GM23338 (cell line): ENCODE data around the gene RAD51B. TPM values are rescaled to one million over a fixed set of nuclear protein-coding genes. Genes with fewer than 3 reads are reported as not detected.

Experiments
- ATAC-seq: fragments of 200-7000 bp; cut with Tn5 transposase; 3 replicates; pipeline ENCODE4 v1.9.1; 2020
- DNase-seq: peaks from one replicate; pipeline ENCODE4 v3.0.0-alpha.2; 2015; ENCODE audit warnings: low spot score
- H2AFZ ChIP-seq: fragments of 200-600 bp; sonication (generic); 2 replicates; pipeline ENCODE4 v1.8.0; 2016; ENCODE audit warnings: antibody characterized with exemption, mild to moderate bottlenecking, moderate library complexity
- H3F3A ChIP-seq: fragments of 200-600 bp; sonication (generic); replicated peaks from 2 replicates; pipeline ENCODE4 v1.8.0; 2017; ENCODE audit warnings: antibody characterized with exemption, mixed run types, low read depth
- H3K27ac ChIP-seq: fragments of 200-600 bp; sonication (generic); 2 replicates; pipeline ENCODE4 v1.6.1; 2016; ENCODE audit warnings: low read depth
- H3K27me3 ChIP-seq: fragments of 200-600 bp; sonication (generic); 2 replicates; pipeline ENCODE4 v1.8.0; 2016; ENCODE audit warnings: mild to moderate bottlenecking, mixed run types, moderate library complexity; ENCODE audit not compliant: insufficient read depth
- H3K36me3 ChIP-seq: fragments of 200-600 bp; sonication (generic); 2 replicates; pipeline ENCODE4 v1.8.0; 2016; ENCODE audit warnings: mild to moderate bottlenecking; ENCODE audit not compliant: insufficient read depth
- H3K4me1 ChIP-seq: fragments of 200-600 bp; sonication (generic); 2 replicates; pipeline ENCODE4 v1.8.0; 2016; ENCODE audit warnings: mild to moderate bottlenecking, moderate library complexity; ENCODE audit not compliant: insufficient read depth
- H3K4me2 ChIP-seq: fragments of 200-600 bp; sonication (generic); 2 replicates; pipeline ENCODE4 v1.7.1; 2017; ENCODE audit warnings: mixed run types
- H3K4me3 ChIP-seq: fragments of 200-600 bp; sonication (generic); 2 replicates; pipeline ENCODE4 v1.6.1; 2016; ENCODE audit warnings: mixed run types
- H3K79me2 ChIP-seq: fragments of 200-600 bp; sonication (generic); replicated peaks from 2 replicates; pipeline ENCODE4 v1.8.0; 2017; ENCODE audit warnings: mild to moderate bottlenecking; ENCODE audit not compliant: insufficient read depth
- H3K9me2 ChIP-seq: fragments of 200-600 bp; sonication (generic); 2 replicates; pipeline ENCODE4 v1.8.0; 2017; ENCODE audit not compliant: insufficient read depth
- H4K20me1 ChIP-seq: fragments of 200-600 bp; sonication (generic); replicated peaks from 2 replicates; pipeline ENCODE4 v1.8.0; 2017; ENCODE audit warnings: mild to moderate bottlenecking; ENCODE audit not compliant: insufficient read depth
- H3K27ac Mint-ChIP-seq: 2 replicates; pipeline ENCODE4 v1.8.0; 2020; ENCODE audit warnings: inconsistent platforms, mild to moderate bottlenecking, moderate library complexity, mixed read lengths
- H3K27me3 Mint-ChIP-seq: 3 replicates; pipeline ENCODE4 v1.8.0; 2022; ENCODE audit warnings: low read depth, mild to moderate bottlenecking, moderate library complexity, mixed read lengths, inconsistent platforms; ENCODE audit not compliant: insufficient read depth, poor library complexity
- H3K36me3 Mint-ChIP-seq: 3 replicates; pipeline ENCODE4 v1.8.0; 2021; ENCODE audit warnings: low read depth, mild to moderate bottlenecking, inconsistent platforms, moderate library complexity, mixed read lengths
- H3K4me1 Mint-ChIP-seq: 3 replicates; pipeline ENCODE4 v1.8.0; 2020; ENCODE audit warnings: mild to moderate bottlenecking, inconsistent platforms, mixed read lengths
- H3K4me3 Mint-ChIP-seq: 3 replicates; pipeline ENCODE4 v1.8.0; 2021; ENCODE audit warnings: moderate library complexity, mild to moderate bottlenecking, inconsistent platforms, mixed read lengths
- H3K9me3 Mint-ChIP-seq: 3 replicates; pipeline ENCODE4 v1.8.0; 2020; ENCODE audit warnings: moderate library complexity, mild to moderate bottlenecking, inconsistent platforms, mixed read lengths
- CREB1 ChIP-seq: fragments of 250-450 bp; sonication (Bioruptor Pico); IDR thresholded peaks from 2 replicates; pipeline ENCODE4 v1.5.0; 2020; ENCODE audit warnings: low read depth, mild to moderate bottlenecking, moderate library complexity
- EZH2 ChIP-seq: fragments of 200-600 bp; sonication (generic); IDR thresholded peaks from one replicate; pipeline ENCODE4 v1.8.0; 2017; ENCODE audit warnings: antibody characterized with exemption, mild to moderate bottlenecking, low read depth; ENCODE audit not compliant: unreplicated experiment
- JUNB ChIP-seq: IDR thresholded peaks from one replicate; pipeline ENCODE4 v1.6.1; 2016; ENCODE audit warnings: antibody characterized with exemption; ENCODE audit not compliant: unreplicated experiment
- NANOG ChIP-seq: IDR thresholded peaks from 2 replicates; pipeline ENCODE4 v1.6.1; 2016; ENCODE audit warnings: antibody characterized with exemption, borderline replicate concordance
- POLR2AphosphoS5 ChIP-seq: IDR thresholded peaks from 2 replicates; pipeline ENCODE4 v1.6.1; 2016; ENCODE audit warnings: antibody characterized with exemption, low read depth
- STAT1 ChIP-seq: IDR thresholded peaks from one replicate; pipeline ENCODE4 v1.6.1; 2016; ENCODE audit warnings: antibody characterized with exemption; ENCODE audit not compliant: unreplicated experiment
- ZNF114 ChIP-seq: fragments of 250-450 bp; sonication (Bioruptor Pico); IDR thresholded peaks from 2 replicates; pipeline ENCODE4 v1.5.0; 2020; ENCODE audit warnings: mild to moderate bottlenecking, moderate library complexity
- ZNF331 ChIP-seq: fragments of 250-450 bp; sonication (Bioruptor Pico); IDR thresholded peaks from 2 replicates; pipeline ENCODE4 v1.5.0; 2020; ENCODE audit warnings: low read depth, mild to moderate bottlenecking, moderate library complexity
- polyA plus RNA-seq: library from polyadenylated mRNA; unstranded; fragments of >200 nt; fragmentation: Nextera tagmentation; extraction: Ambion mirVana; gene quantifications from 2 replicates; pipeline ENCODE4 v1.2.1, GENCODE V29; 2016
- total RNA-seq: library from RNA; depleted of rRNA; stranded (reverse); fragments of >200 nt; shearing (Covaris generic); gene quantifications from 2 replicates; pipeline ENCODE4 v1.2.3, GENCODE V29; 2014
- TF ChIP-seq, protein P1 (sequence below), 2 experiments: fragments of 200-600 bp in 1 of 2; sonication (generic) in 1 of 2; conservative IDR thresholded peaks; 2 replicates each; pipeline versions ENCODE4 v1.5.1 to v1.6.1; 2016 to 2017; ENCODE audit warnings: antibody characterized with exemption in 2 of 2, low read depth in 2 of 2, mild to moderate bottlenecking in 2 of 2, moderate library complexity in 1 of 2
- TF ChIP-seq, protein P2 (sequence below): IDR thresholded peaks from one replicate; pipeline ENCODE4 v1.6.1; 2018; ENCODE audit warnings: antibody characterized with exemption; ENCODE audit not compliant: unreplicated experiment
- TF ChIP-seq, protein P3 (sequence below): IDR thresholded peaks from 2 replicates; pipeline ENCODE4 v1.6.1; 2016; ENCODE audit warnings: antibody characterized with exemption
- TF ChIP-seq, protein P4 (sequence below): fragments of 250-450 bp; sonication (Bioruptor Pico); IDR thresholded peaks from 2 replicates; pipeline ENCODE4 v1.5.0; 2020; ENCODE audit warnings: mild to moderate bottlenecking, moderate library complexity

RAD51B gene
- total and polyA plus RNA-seq, 2 experiments from 2014 or later, result 15.7 to 29.1 TPM

DNA sequence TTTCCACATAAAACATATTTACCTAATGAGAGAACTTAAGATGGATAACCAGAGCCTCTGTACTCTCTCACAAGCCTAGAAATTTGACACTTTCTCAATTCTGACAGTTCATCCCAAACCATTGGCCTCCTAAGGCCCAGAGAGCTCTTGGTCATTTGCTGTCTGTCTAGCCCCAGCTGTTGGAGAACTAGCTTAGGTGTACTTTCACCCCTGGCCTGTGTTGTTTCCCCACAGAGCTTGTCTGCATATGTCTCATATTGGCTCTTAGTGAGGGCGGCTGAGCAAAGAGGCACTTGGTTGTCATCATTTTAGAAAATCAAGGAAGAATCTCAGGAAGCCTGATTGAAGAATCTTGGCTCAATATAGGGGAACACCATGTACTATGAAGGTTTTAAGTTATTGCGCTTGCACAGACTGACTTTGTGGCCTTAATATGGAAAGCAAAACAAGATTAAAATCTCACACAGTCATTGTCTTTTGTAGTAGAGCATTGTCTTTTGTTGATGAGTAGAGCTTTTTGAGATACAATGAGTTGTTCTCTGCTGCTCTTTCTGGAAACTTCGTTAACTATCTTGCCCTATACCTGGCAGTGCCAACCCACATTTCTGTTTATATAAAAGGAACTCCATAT lies 324.6 kb downstream of the RAD51B start:
- H3K36me3 Mint-ChIP-seq, result peaks cover 12% of the 10 kb centered on the region; the same call in 2 of the 3 replicates
- Histone ChIP-seq H2AFZ (no peak overlapping the region), H3K4me3 (no peak overlapping the region), H3K9me2 (no peaks in the 10 kb centered on the region), H3K27me3 (no peaks in the 10 kb centered on the region), H3K4me1 (no peaks in the 10 kb centered on the region), H3K36me3 (no peaks in the 10 kb centered on the region), H3K79me2 (no peaks in the 10 kb centered on the region), H4K20me1 (no peaks in the 10 kb centered on the region), H3K27ac (no peak overlapping the region; the same call in 1 of the 2 replicates), H3K4me2 (no peak overlapping the region), H3F3A (no peaks in the 10 kb centered on the region)
- H3K4me3 Mint-ChIP-seq, result no peak overlapping the region
- ATAC-seq, result no peak
- peaks cover 2% of the 10 kb centered on the region for H3K27me3 Mint-ChIP-seq
- no peak for DNase-seq
- TF ChIP-seq, protein P1, sequence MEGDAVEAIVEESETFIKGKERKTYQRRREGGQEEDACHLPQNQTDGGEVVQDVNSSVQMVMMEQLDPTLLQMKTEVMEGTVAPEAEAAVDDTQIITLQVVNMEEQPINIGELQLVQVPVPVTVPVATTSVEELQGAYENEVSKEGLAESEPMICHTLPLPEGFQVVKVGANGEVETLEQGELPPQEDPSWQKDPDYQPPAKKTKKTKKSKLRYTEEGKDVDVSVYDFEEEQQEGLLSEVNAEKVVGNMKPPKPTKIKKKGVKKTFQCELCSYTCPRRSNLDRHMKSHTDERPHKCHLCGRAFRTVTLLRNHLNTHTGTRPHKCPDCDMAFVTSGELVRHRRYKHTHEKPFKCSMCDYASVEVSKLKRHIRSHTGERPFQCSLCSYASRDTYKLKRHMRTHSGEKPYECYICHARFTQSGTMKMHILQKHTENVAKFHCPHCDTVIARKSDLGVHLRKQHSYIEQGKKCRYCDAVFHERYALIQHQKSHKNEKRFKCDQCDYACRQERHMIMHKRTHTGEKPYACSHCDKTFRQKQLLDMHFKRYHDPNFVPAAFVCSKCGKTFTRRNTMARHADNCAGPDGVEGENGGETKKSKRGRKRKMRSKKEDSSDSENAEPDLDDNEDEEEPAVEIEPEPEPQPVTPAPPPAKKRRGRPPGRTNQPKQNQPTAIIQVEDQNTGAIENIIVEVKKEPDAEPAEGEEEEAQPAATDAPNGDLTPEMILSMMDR (conservative IDR thresholded peaks at IDR 0.05; ENCODE audit: low read depth in 2 of 2), result no peak
- TF ChIP-seq JUNB (no peak), NANOG (no peak), POLR2AphosphoS5 (no peak), EZH2 (no peak), STAT1 (no peak), ZNF114 (CRISPR knock-in tag) (no peak), ZNF331 (CRISPR knock-in tag) (no peak), CREB1 (CRISPR knock-in tag) (no peak)
- TF ChIP-seq, protein P2, sequence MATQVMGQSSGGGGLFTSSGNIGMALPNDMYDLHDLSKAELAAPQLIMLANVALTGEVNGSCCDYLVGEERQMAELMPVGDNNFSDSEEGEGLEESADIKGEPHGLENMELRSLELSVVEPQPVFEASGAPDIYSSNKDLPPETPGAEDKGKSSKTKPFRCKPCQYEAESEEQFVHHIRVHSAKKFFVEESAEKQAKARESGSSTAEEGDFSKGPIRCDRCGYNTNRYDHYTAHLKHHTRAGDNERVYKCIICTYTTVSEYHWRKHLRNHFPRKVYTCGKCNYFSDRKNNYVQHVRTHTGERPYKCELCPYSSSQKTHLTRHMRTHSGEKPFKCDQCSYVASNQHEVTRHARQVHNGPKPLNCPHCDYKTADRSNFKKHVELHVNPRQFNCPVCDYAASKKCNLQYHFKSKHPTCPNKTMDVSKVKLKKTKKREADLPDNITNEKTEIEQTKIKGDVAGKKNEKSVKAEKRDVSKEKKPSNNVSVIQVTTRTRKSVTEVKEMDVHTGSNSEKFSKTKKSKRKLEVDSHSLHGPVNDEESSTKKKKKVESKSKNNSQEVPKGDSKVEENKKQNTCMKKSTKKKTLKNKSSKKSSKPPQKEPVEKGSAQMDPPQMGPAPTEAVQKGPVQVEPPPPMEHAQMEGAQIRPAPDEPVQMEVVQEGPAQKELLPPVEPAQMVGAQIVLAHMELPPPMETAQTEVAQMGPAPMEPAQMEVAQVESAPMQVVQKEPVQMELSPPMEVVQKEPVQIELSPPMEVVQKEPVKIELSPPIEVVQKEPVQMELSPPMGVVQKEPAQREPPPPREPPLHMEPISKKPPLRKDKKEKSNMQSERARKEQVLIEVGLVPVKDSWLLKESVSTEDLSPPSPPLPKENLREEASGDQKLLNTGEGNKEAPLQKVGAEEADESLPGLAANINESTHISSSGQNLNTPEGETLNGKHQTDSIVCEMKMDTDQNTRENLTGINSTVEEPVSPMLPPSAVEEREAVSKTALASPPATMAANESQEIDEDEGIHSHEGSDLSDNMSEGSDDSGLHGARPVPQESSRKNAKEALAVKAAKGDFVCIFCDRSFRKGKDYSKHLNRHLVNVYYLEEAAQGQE, result no peak
- TF ChIP-seq, protein P3, sequence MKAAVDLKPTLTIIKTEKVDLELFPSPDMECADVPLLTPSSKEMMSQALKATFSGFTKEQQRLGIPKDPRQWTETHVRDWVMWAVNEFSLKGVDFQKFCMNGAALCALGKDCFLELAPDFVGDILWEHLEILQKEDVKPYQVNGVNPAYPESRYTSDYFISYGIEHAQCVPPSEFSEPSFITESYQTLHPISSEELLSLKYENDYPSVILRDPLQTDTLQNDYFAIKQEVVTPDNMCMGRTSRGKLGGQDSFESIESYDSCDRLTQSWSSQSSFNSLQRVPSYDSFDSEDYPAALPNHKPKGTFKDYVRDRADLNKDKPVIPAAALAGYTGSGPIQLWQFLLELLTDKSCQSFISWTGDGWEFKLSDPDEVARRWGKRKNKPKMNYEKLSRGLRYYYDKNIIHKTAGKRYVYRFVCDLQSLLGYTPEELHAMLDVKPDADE, result no peak
- TF ChIP-seq, protein P4, sequence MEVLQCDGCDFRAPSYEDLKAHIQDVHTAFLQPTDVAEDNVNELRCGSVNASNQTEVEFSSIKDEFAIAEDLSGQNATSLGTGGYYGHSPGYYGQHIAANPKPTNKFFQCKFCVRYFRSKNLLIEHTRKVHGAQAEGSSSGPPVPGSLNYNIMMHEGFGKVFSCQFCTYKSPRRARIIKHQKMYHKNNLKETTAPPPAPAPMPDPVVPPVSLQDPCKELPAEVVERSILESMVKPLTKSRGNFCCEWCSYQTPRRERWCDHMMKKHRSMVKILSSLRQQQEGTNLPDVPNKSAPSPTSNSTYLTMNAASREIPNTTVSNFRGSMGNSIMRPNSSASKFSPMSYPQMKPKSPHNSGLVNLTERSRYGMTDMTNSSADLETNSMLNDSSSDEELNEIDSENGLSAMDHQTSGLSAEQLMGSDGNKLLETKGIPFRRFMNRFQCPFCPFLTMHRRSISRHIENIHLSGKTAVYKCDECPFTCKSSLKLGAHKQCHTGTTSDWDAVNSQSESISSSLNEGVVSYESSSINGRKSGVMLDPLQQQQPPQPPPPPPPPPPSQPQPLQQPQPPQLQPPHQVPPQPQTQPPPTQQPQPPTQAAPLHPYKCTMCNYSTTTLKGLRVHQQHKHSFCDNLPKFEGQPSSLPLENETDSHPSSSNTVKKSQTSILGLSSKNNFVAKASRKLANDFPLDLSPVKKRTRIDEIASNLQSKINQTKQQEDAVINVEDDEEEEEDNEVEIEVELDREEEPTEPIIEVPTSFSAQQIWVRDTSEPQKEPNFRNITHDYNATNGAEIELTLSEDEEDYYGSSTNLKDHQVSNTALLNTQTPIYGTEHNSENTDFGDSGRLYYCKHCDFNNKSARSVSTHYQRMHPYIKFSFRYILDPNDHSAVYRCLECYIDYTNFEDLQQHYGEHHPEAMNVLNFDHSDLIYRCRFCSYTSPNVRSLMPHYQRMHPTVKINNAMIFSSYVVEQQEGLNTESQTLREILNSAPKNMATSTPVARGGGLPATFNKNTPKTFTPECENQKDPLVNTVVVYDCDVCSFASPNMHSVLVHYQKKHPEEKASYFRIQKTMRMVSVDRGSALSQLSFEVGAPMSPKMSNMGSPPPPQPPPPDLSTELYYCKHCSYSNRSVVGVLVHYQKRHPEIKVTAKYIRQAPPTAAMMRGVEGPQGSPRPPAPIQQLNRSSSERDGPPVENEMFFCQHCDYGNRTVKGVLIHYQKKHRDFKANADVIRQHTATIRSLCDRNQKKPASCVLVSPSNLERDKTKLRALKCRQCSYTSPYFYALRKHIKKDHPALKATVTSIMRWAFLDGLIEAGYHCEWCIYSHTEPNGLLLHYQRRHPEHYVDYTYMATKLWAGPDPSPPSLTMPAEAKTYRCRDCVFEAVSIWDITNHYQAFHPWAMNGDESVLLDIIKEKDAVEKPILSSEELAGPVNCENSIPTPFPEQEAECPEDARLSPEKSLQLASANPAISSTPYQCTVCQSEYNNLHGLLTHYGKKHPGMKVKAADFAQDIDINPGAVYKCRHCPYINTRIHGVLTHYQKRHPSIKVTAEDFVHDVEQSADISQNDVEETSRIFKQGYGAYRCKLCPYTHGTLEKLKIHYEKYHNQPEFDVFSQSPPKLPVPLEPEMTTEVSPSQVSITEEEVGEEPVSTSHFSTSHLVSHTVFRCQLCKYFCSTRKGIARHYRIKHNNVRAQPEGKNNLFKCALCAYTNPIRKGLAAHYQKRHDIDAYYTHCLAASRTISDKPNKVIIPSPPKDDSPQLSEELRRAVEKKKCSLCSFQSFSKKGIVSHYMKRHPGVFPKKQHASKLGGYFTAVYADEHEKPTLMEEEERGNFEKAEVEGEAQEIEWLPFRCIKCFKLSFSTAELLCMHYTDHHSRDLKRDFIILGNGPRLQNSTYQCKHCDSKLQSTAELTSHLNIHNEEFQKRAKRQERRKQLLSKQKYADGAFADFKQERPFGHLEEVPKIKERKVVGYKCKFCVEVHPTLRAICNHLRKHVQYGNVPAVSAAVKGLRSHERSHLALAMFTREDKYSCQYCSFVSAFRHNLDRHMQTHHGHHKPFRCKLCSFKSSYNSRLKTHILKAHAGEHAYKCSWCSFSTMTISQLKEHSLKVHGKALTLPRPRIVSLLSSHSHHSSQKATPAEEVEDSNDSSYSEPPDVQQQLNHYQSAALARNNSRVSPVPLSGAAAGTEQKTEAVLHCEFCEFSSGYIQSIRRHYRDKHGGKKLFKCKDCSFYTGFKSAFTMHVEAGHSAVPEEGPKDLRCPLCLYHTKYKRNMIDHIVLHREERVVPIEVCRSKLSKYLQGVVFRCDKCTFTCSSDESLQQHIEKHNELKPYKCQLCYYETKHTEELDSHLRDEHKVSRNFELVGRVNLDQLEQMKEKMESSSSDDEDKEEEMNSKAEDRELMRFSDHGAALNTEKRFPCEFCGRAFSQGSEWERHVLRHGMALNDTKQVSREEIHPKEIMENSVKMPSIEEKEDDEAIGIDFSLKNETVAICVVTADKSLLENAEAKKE (CRISPR knock-in tag), result no peak
- peaks cover 19% of the 10 kb centered on the region for H3K4me1 Mint-ChIP-seq
- no peak overlapping the region for H3K27ac Mint-ChIP-seq
- H3K9me3 Mint-ChIP-seq, result peaks cover 14% of the 10 kb centered on the region
